NT2/D1 (cell line): ENCODE data around the gene PDE3A.

ENCODE experiments used
- YY1 ChIP-seq: IDR thresholded peaks from 2 replicates; pipeline ENCODE4 v1.6.1; 2011; ENCODE audit not compliant: insufficient read length, insufficient read depth
- ZNF274 ChIP-seq: IDR thresholded peaks from 2 replicates; pipeline ENCODE4 v1.6.1; 2011; ENCODE audit warnings: mild to moderate bottlenecking, low read depth, low read length

DNA sequence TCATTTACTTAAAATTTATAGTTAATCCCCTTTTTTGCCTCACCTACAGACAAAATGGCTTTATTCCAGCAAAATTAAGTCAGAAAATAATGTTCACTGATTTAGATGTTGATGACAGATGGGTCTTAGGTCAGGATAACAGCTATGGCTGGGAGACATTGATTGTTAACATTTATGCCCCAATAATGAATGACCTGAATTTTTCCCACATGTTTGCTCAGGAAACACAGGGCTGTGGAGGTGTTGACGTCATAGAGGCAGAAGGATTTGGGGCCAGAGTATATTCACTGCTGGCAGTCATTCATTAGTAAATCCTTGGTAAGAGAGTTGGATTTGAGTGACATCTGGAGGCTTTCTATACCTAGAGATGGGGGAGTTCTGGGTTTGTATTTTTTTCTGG, 121.3 kb downstream of the PDE3A start:
- TF ChIP-seq YY1 (no peak), ZNF274 (no peak)
